H7 (cell line): ENCODE results near the gene STAT3. TPM values are rescaled to one million over a fixed set of nuclear protein-coding genes. Genes with fewer than 3 reads are reported as not detected.
A peak's percentile ranks its signal among the peaks of the same experiment; 100 is the strongest.
"Not testable (repeated sequence)": the region's sequence is repeated elsewhere in the genome, so short reads cannot be mapped to it uniquely, and the experiment has no call there.

Source experiments
- DNase-seq: peaks from one replicate; pipeline ENCODE4 v3.0.0; 2012
- H3K27me3 ChIP-seq: 2 replicates; pipeline ENCODE4 v1.6.0; 2011; ENCODE audit warnings: mild to moderate bottlenecking, low read length; ENCODE audit not compliant: control insufficient read depth, insufficient read depth
- H3K36me3 ChIP-seq: replicated peaks from 2 replicates; pipeline ENCODE4 v1.5.1; 2011; ENCODE audit warnings: low read length; ENCODE audit not compliant: control insufficient read depth, insufficient read depth
- H3K4me3 ChIP-seq: 2 replicates; pipeline ENCODE4 v1.5.1; 2011; ENCODE audit warnings: low read depth, mild to moderate bottlenecking, control low read depth, low read length, moderate library complexity; ENCODE audit not compliant: insufficient read depth
- total RNA-seq: library from RNA; depleted of rRNA; stranded (reverse); fragments of >200 nt; shearing (Covaris generic); gene quantifications from 2 replicates; pipeline ENCODE4 v1.2.3, GENCODE V29; 2014

The STAT3 gene
- total RNA-seq, 1 experiment from 2014 or later: 54.6 TPM

- Histone ChIP-seq H3K4me3 (no peak overlapping the region), H3K36me3 (peaks cover 2% of the 10 kb centered on the region; the same call in 1 of the 2 replicates), H3K27me3 (no peaks in the 10 kb centered on the region)
- DNase-seq: no peak
These were observed 13.9 kb upstream of the STAT3 start for GRCh38 chr17:42402117-42402516.

GRCh38 chr17:42400844-42401375 is 12.7 kb upstream of the STAT3 start:
- DNase-seq, H3K4me3 ChIP-seq, H3K36me3 ChIP-seq, H3K27me3 ChIP-seq: not testable (repeated sequence)

DNA sequence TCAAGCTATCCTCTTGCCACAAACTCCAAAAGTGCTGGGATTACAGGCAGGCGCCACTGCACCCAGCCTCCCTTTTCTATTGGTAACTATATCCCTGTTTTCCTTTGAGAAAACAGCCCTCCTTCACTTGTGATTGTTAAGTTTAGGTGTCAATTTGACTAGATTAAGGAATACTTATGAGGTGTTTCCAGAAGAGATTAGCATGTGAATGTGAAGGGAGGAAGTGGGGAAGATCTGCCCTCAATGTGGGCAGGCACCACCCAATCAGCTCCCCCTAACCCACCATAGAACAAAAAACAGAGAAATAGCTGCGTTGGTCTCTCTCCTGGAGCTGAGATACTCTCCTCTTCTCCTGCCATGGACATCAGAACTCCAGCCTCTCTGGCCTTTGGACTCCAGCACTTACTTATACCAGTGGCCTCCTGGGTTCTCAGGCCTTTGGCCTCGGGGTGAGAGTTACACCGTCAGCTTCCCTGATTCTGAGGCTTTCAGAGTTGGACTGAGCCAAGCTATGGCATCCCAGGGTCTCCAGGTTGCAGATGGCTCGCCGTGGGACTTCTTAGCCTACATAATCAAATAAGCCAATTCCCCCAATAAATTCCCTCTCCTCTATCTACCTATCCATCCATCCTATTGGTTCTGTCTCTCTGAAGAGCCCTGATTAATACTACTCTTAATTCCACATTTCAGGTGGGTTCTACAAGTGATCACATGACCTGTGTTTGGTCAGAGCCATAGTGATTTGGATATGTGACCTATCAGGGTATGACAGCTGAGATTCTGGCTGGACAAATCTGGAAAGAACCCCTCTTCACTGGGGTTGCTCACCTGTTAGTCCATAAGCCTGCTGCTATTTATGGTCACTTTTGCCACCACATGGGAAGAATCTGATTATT is 12.0 kb upstream of the STAT3 start:
- Histone ChIP-seq H3K4me3 (no peak overlapping the region), H3K36me3 (peaks cover 2% of the 10 kb centered on the region; the same call in 1 of the 2 replicates), H3K27me3 (no peaks in the 10 kb centered on the region)
- no peak for DNase-seq

DNA sequence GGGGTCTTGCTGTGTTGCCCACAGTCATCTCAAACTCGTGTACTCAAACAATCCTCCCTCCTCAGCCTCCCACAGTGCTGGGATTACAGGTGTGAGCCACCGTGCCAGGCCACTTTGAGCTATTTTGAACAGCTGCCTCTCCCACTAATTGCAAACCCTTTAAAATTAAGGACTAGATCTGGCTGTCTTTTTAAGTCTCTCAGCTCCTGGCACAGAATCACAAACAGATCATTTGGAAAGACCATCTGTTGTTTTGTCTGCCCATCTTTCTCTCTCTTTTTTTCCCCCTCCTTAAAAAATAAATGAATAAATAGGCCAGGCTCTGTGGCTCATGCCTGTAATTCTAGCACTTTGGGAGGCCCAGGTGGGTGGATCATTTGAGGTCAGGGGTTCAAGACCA is 10.9 kb upstream of the STAT3 start:
- H3K36me3 ChIP-seq: peaks cover under 1% of the 10 kb centered on the region; the same call in 1 of the 2 replicates
- H3K27me3 ChIP-seq: no peaks in the 10 kb centered on the region
- no peak overlapping the region for H3K4me3 ChIP-seq
- DNase-seq: no peak

- not testable (repeated sequence) for DNase-seq, H3K4me3 ChIP-seq, H3K36me3 ChIP-seq, H3K27me3 ChIP-seq
These were observed 7.4 kb upstream of the STAT3 start for GRCh38 chr17:42395601-42396000.

DNA sequence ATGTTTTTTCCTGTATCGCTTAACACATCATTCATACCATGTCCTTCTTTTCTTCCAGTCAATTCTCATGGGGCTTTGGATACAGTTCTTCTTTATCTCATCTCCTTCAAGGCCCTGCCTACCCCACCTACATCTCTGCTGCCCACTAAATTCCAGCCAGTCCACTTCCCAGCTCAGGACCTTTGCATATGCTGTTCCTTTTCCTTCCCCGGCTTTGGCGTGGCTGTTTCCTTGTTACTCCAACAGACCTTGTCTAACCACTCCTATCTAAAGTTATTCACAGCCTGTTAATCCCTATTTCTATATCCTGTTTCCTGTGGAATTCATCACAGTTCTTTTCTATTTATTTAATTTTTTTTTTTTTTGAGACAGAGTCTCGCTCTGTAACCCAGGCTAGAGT is 6.6 kb upstream of the STAT3 start:
- no peak for DNase-seq
- H3K4me3 ChIP-seq: no peak overlapping the region

DNA sequence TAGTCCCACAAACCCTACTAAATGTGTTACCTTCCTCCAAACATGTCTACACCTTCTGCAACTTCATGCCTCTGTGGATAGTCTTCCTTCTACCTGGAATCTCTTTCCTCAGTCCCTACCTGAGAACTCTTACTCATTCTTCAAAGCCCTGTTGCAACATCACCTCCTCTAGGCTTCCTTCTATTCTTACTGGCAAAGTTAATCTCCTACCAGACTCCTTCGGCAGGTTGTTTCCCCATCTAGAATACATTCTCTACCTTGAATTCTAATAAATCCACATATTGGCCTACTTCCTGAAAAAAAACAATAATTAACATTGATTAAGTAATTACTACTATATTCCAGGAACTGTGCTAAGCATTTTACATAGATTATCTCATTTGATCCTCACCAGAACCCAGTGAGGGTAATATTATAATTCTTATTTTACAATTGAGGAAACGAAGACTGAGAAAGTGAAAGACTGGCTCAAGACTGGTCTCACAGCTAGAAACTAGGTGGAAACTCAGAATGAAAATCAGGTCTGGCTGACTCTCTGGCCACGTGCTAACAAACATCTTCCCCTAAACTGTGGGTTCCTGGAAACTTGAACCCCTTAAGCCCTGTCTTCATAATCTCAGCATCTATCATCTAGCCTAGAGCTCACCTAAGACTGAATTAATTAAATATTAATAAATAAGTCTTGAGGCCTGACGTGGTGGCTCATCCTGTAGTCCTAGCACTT is 4.6 kb upstream of the STAT3 start:
- Histone ChIP-seq H3K36me3 (no peaks in the 10 kb centered on the region), H3K4me3 (no peak overlapping the region), H3K27me3 (no peaks in the 10 kb centered on the region)
- DNase-seq: no peak

More for the DNA sequence above, 6.6 kb upstream of the STAT3 start:
- Histone ChIP-seq H3K36me3 (no peaks in the 10 kb centered on the region), H3K27me3 (no peaks in the 10 kb centered on the region)

DNA sequence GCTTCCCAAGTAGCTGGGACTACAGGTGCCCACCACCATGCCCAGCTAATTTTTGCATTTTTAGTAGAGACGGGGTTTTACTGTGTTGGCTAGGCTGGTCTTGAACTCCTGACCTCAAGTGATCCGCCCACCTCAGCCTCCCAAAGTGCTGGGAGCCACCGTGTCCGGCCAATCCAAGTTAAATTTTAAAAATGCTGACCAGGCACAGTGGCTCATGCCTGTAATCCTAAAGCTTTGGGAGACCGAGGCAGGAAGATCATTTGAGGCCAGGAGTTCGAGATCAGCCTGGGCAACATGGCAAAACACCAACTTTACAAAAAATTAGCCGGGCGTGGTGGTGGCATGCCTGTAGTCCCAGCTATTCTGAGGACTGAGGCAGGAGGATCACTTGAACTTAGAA is 3.2 kb upstream of the STAT3 start:
- not testable (repeated sequence) for H3K36me3 ChIP-seq, H3K4me3 ChIP-seq, H3K27me3 ChIP-seq, DNase-seq

DNA sequence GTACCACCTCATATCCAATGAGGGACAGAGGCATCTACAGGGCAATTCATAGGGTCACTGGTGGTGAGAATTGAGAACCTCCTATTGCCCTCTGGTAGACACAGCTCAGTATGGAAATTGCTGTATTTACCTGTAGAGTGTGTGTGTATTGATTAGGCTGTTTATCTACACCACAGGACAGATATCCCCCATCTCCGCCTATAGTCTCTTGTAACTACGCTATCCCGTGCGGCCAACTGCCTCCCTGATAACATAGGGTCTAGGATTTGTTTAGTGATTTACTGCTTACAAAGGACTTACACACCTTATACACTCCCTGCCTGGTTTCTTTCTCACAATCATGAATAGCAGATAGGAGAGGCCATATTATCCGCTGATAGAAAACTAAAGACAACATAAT is 1.7 kb upstream of the STAT3 start:
- no peaks in the 10 kb centered on the region for H3K36me3 ChIP-seq
- DNase-seq: no peak
- H3K27me3 ChIP-seq: no peaks in the 10 kb centered on the region
- H3K4me3 ChIP-seq: no peak overlapping the region

GRCh38 chr17:42389135-42389417 is 834 bp upstream of the STAT3 start:
- H3K36me3 ChIP-seq: no peaks in the 10 kb centered on the region
- DNase-seq: no peak
- H3K27me3 ChIP-seq: no peaks in the 10 kb centered on the region
- H3K4me3 ChIP-seq: peak overlapping the region; percentile 58

GRCh38 chr17:42387661-42388380 is 421 bp downstream of the STAT3 start:
- Histone ChIP-seq H3K27me3 (no peaks in the 10 kb centered on the region), H3K36me3 (no peaks in the 10 kb centered on the region), H3K4me3 (peak overlapping the region; percentile 94)
- DNase-seq: peak; percentile 81

- Histone ChIP-seq H3K27me3 (no peaks in the 10 kb centered on the region), H3K4me3 (peak overlapping the region; percentile 94), H3K36me3 (no peaks in the 10 kb centered on the region)
- no peak for DNase-seq
These were observed 1.2 kb downstream of the STAT3 start for GRCh38 chr17:42386777-42387657.

GRCh38 chr17:42381898-42382297 is 6.3 kb downstream of the STAT3 start:
- Histone ChIP-seq H3K4me3 (no peak overlapping the region), H3K27me3 (no peaks in the 10 kb centered on the region), H3K36me3 (no peaks in the 10 kb centered on the region)
- DNase-seq: no peak

- Histone ChIP-seq H3K4me3 (no peak overlapping the region), H3K36me3 (no peaks in the 10 kb centered on the region), H3K27me3 (no peaks in the 10 kb centered on the region)
- DNase-seq: no peak
These were observed 7.3 kb downstream of the STAT3 start for GRCh38 chr17:42380935-42381334.
